C4-2B (cell line): ENCODE data around the gene TSPAN10.

Experiments used
- CTCF ChIP-seq: fragments of 450-650 bp; conservative IDR thresholded peaks from 2 replicates; pipeline ENCODE4 v1.5.1; 2017; ENCODE audit warnings: mild to moderate bottlenecking
- ZFX ChIP-seq: fragments of 450-650 bp; IDR thresholded peaks from 2 replicates; pipeline ENCODE4 v1.6.1; 2017

- TF ChIP-seq CTCF: no peak
- no peak for TF ChIP-seq ZFX
Measured at GRCh38 chr17:81608082-81608481, 28.9 kb upstream of the TSPAN10 start.
